ENCODE measurements around the gene C2.
"Not testable (repeated sequence)": the region's sequence is repeated elsewhere in the genome, so short reads cannot be mapped to it uniquely, and the experiment has no call there.

Gene C2

GRCh38 chr6:31927863-31928671 is 550 bp downstream of the C2 start:
- Histone ChIP-seq H3K9ac (ENCODE audit: low read depth, low read length) (no peak overlapping the region), H3K36me3 (ENCODE audit: insufficient read depth, low read length) (no peaks in the 10 kb centered on the region), H3K9me3 (ENCODE audit: control insufficient read depth, insufficient read depth, low read length) (no peaks in the 10 kb centered on the region), H3K4me1 (ENCODE audit: insufficient read depth, low read length) (no peaks in the 10 kb centered on the region)

- Histone ChIP-seq H3K9me3 (ENCODE audit: control insufficient read depth, insufficient read depth, low read length) (no peaks in the 10 kb centered on the region), H3K36me3 (ENCODE audit: insufficient read depth, low read length) (no peaks in the 10 kb centered on the region), H3K9ac (ENCODE audit: low read depth, low read length) (no peak overlapping the region), H3K4me1 (ENCODE audit: insufficient read depth, low read length) (no peaks in the 10 kb centered on the region)
Observed at GRCh38 chr6:31928672-31928939, 1.1 kb downstream of the C2 start.

- H3K9ac ChIP-seq (ENCODE audit: low read depth, low read length): no peak overlapping the region
- no peaks in the 10 kb centered on the region for H3K36me3 ChIP-seq (ENCODE audit: insufficient read depth, low read length)
- H3K9me3 ChIP-seq (ENCODE audit: control insufficient read depth, insufficient read depth, low read length): no peaks in the 10 kb centered on the region
- no peaks in the 10 kb centered on the region for H3K4me1 ChIP-seq (ENCODE audit: insufficient read depth, low read length)
Observed at GRCh38 chr6:31930962-31931361, 3.4 kb downstream of the C2 start.

DNA sequence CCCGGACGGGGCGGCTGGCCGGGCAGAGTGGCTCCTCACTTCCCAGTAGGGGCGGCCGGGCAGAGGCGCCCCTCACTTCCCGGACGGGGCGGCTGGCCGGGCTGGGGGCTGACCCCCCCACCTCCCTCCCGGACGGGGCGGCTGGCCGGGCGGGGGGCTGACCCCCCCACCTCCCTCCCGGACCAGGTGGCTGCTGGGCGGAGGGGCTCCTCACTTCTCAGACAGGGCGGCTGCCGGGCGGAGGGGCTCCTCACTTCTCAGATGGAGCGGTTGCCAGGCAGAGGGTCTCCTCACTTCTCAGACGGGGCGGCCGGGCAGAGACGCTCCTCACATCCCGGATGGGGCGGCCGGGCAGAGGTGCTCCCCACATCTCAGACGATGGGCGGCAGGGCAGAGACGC is 4.6 kb downstream of the C2 start:
- not testable (repeated sequence) for H3K36me3 ChIP-seq (ENCODE audit: insufficient read depth, low read length); H3K9ac ChIP-seq (ENCODE audit: low read depth, low read length); H3K9me3 ChIP-seq (ENCODE audit: control insufficient read depth, insufficient read depth, low read length); H3K4me1 ChIP-seq (ENCODE audit: insufficient read depth, low read length)

DNA sequence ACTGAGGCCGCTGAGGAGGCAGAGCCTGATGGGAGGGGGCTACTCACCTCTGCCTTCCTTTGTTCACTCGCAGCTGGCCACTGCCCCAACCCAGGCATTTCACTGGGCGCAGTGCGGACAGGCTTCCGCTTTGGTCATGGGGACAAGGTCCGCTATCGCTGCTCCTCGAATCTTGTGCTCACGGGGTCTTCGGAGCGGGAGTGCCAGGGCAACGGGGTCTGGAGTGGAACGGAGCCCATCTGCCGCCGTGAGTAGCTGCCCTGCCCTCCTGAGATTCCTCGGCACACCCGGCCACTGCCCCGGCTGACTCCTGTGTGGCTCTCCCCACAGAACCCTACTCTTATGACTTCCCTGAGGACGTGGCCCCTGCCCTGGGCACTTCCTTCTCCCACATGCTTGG is 6.0 kb downstream of the C2 start:
- Histone ChIP-seq H3K9me3 (ENCODE audit: control insufficient read depth, insufficient read depth, low read length) (no peaks in the 10 kb centered on the region), H3K4me1 (ENCODE audit: insufficient read depth, low read length) (no peaks in the 10 kb centered on the region), H3K9ac (ENCODE audit: low read depth, low read length) (no peak overlapping the region), H3K36me3 (ENCODE audit: insufficient read depth, low read length) (no peaks in the 10 kb centered on the region)

GRCh38 chr6:31935021-31935420 is 7.5 kb downstream of the C2 start:
- Histone ChIP-seq H3K36me3 (ENCODE audit: insufficient read depth, low read length) (no peaks in the 10 kb centered on the region), H3K4me1 (ENCODE audit: insufficient read depth, low read length) (no peaks in the 10 kb centered on the region), H3K9me3 (ENCODE audit: control insufficient read depth, insufficient read depth, low read length) (no peaks in the 10 kb centered on the region), H3K9ac (ENCODE audit: low read depth, low read length) (no peak overlapping the region)

DNA sequence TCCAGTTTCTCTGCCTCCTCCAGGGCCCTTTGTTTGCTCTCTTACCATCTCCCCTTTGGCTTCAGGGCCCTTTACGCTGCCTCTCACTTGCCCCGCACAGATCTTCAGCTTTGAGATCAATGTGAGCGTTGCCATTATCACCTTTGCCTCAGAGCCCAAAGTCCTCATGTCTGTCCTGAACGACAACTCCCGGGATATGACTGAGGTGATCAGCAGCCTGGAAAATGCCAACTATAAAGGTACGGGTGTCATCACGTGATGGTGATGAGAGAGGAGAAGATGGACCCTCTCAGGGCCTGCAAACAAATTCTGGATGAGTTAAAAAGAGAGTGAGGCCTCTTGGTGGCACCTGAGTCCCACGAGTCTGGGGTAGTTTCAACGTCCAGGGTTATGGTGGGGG is 8.3 kb downstream of the C2 start:
- Histone ChIP-seq H3K9ac (ENCODE audit: low read depth, low read length) (no peak overlapping the region), H3K36me3 (ENCODE audit: insufficient read depth, low read length) (no peaks in the 10 kb centered on the region), H3K4me1 (ENCODE audit: insufficient read depth, low read length) (peaks cover 6% of the 10 kb centered on the region; the same call in 1 of the 2 replicates), H3K9me3 (ENCODE audit: control insufficient read depth, insufficient read depth, low read length) (no peaks in the 10 kb centered on the region)

DNA sequence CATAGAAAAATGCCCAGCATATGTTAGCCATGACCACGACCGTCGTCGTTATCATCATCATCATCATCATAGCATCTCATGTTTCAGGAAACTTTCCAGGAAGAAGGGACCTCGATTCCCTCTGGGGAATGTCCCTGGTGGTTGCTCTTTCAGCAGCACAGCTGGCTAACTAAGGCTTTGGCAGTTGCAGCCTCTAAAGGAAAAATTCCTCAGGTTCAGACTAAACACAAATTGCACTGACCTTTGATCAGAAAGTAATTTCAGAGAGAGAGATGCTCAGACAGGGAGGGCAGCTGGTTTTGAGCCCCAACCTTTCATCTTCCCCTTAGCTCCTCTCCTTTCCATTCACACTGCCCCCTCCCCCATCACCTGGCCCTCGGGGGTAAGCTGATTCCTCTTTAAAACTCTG is 12.7 kb downstream of the C2 start:
- no peaks in the 10 kb centered on the region for H3K36me3 ChIP-seq (ENCODE audit: insufficient read depth, low read length)
- H3K9ac ChIP-seq (ENCODE audit: low read depth, low read length): no peak overlapping the region
- peaks cover 6% of the 10 kb centered on the region; the same call in 1 of the 2 replicates for H3K4me1 ChIP-seq (ENCODE audit: insufficient read depth, low read length)
- H3K9me3 ChIP-seq (ENCODE audit: control insufficient read depth, insufficient read depth, low read length): no peaks in the 10 kb centered on the region

DNA sequence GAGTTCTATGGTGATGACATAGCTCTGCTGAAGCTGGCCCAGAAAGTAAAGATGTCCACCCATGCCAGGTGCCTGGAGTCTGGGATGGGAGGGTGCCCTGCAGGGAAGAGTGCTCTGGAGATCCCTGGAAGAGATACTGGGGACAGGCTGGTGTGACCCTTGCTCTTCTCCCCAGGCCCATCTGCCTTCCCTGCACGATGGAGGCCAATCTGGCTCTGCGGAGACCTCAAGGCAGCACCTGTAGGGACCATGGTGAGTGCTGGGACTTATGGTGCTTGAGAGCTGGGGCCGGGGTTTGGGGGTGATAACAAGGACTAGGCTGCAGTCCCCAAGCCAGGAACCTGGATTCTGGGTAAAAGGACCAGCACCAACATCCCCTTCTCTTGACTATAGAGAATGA is 16.2 kb downstream of the C2 start:
- no peak overlapping the region for H3K9ac ChIP-seq (ENCODE audit: low read depth, low read length)

DNA sequence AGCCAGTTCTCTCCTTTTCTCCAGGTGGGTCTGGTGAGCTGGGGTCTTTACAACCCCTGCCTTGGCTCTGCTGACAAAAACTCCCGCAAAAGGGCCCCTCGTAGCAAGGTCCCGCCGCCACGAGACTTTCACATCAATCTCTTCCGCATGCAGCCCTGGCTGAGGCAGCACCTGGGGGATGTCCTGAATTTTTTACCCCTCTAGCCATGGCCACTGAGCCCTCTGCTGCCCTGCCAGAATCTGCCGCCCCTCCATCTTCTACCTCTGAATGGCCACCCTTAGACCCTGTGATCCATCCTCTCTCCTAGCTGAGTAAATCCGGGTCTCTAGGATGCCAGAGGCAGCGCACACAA is 17.6 kb downstream of the C2 start:
- peaks cover 10% of the 10 kb centered on the region; the same call in 1 of the 2 replicates for H3K4me1 ChIP-seq (ENCODE audit: insufficient read depth, low read length)
- no peaks in the 10 kb centered on the region for H3K36me3 ChIP-seq (ENCODE audit: insufficient read depth, low read length)
- no peak overlapping the region for H3K9ac ChIP-seq (ENCODE audit: low read depth, low read length)
- no peaks in the 10 kb centered on the region for H3K9me3 ChIP-seq (ENCODE audit: control insufficient read depth, insufficient read depth, low read length)

More for the DNA sequence above, 16.2 kb downstream of the C2 start:
- no peaks in the 10 kb centered on the region for H3K9me3 ChIP-seq (ENCODE audit: control insufficient read depth, insufficient read depth, low read length)
- no peaks in the 10 kb centered on the region for H3K36me3 ChIP-seq (ENCODE audit: insufficient read depth, low read length)
- peaks cover 10% of the 10 kb centered on the region; the same call in 1 of the 2 replicates for H3K4me1 ChIP-seq (ENCODE audit: insufficient read depth, low read length)

- H3K4me1 ChIP-seq (ENCODE audit: insufficient read depth, low read length): peaks cover 4% of the 10 kb centered on the region; the same call in 1 of the 2 replicates
- H3K9me3 ChIP-seq (ENCODE audit: control insufficient read depth, insufficient read depth, low read length): no peaks in the 10 kb centered on the region
- H3K36me3 ChIP-seq (ENCODE audit: insufficient read depth, low read length): no peaks in the 10 kb centered on the region
- no peak within 1 kb of the TSS for H3K9ac ChIP-seq (ENCODE audit: low read depth, low read length)
Observed at GRCh38 chr6:31945507-31946369, 18.2 kb downstream of the C2 start, which contains the start of gene CFB. CFB (plus strand) TSS chr6:31946095; CDS start chr6:31946222, 127 bp downstream.

DNA sequence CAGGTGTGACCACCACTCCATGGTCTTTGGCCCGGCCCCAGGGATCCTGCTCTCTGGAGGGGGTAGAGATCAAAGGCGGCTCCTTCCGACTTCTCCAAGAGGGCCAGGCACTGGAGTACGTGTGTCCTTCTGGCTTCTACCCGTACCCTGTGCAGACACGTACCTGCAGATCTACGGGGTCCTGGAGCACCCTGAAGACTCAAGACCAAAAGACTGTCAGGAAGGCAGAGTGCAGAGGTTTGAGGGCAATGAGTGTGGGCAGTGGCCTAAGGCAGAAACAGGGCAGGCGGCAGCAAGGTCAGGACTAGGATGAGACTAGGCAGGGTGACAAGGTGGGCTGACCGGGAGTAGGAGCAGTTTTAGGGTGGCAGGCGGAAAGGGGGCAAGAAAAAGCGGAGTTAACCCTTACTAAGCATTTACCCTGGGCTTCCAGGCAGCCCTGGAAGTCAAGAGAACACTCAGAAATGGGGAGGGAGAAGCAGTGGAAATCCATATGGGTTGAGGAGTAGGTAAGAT is 18.9 kb downstream of the C2 start:
- H3K36me3 ChIP-seq (ENCODE audit: insufficient read depth, low read length): no peaks in the 10 kb centered on the region
- H3K4me1 ChIP-seq (ENCODE audit: insufficient read depth, low read length): peaks cover 4% of the 10 kb centered on the region; the same call in 1 of the 2 replicates
- no peaks in the 10 kb centered on the region for H3K9me3 ChIP-seq (ENCODE audit: control insufficient read depth, insufficient read depth, low read length)
- H3K9ac ChIP-seq (ENCODE audit: low read depth, low read length): no peak overlapping the region

GRCh38 chr6:31947070-31947675 is 19.7 kb downstream of the C2 start:
- Histone ChIP-seq H3K9ac (ENCODE audit: low read depth, low read length) (no peak overlapping the region), H3K36me3 (ENCODE audit: insufficient read depth, low read length) (no peaks in the 10 kb centered on the region), H3K9me3 (ENCODE audit: control insufficient read depth, insufficient read depth, low read length) (no peaks in the 10 kb centered on the region), H3K4me1 (ENCODE audit: insufficient read depth, low read length) (peaks cover 4% of the 10 kb centered on the region; the same call in 1 of the 2 replicates)

DNA sequence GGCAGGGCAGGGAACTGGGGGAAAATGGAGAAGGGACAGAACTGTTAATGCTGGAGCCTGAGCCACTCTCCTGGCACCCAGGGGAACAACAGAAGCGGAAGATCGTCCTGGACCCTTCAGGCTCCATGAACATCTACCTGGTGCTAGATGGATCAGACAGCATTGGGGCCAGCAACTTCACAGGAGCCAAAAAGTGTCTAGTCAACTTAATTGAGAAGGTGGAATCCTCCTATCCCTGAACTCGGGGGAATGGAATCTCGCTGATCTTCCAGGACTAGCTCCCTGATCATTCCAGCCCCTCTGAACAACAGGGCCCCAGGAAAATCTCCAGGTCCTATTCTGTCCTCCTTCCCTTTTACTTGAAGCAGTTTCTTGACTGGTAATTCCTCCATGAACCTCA is 20.3 kb downstream of the C2 start:
- H3K36me3 ChIP-seq (ENCODE audit: insufficient read depth, low read length): no peaks in the 10 kb centered on the region
- H3K9ac ChIP-seq (ENCODE audit: low read depth, low read length): no peak overlapping the region
- no peaks in the 10 kb centered on the region for H3K9me3 ChIP-seq (ENCODE audit: control insufficient read depth, insufficient read depth, low read length)
- H3K4me1 ChIP-seq (ENCODE audit: insufficient read depth, low read length): peaks cover 4% of the 10 kb centered on the region; the same call in 1 of the 2 replicates

All from ES-I3 (cell line).